MM.1S (cell line): ENCODE results near the gene SRPK2.

Experiments used
- DNase-seq: peaks from one replicate; pipeline ENCODE4 v3.0.0-alpha.2; 2015
- H2AFZ ChIP-seq: fragments of 300-600 bp; sonication (generic); 2 replicates; pipeline ENCODE4 v1.6.0; 2016; ENCODE audit warnings: antibody characterized with exemption, low read length
- H3F3A ChIP-seq: fragments of 300-600 bp; sonication (generic); 2 replicates; pipeline ENCODE4 v1.6.1; 2016; ENCODE audit warnings: mild to moderate bottlenecking, antibody characterized with exemption, low read length, moderate library complexity, mixed read lengths; ENCODE audit not compliant: insufficient read depth
- H3K27ac ChIP-seq: fragments of 300-600 bp; sonication (generic); 2 replicates; pipeline ENCODE4 v1.5.1; 2016; ENCODE audit warnings: mild to moderate bottlenecking, low read length
- H3K27me3 ChIP-seq: fragments of 300-600 bp; sonication (generic); replicated peaks from 2 replicates; pipeline ENCODE4 v1.6.0; 2016; ENCODE audit warnings: low read length; ENCODE audit not compliant: insufficient read depth
- H3K36me3 ChIP-seq: fragments of 300-600 bp; sonication (generic); replicated peaks from 2 replicates; pipeline ENCODE4 v1.6.1; 2016; ENCODE audit warnings: mild to moderate bottlenecking, low read length, mixed read lengths; ENCODE audit not compliant: insufficient read depth
- H3K4me1 ChIP-seq: fragments of 300-600 bp; sonication (generic); 2 replicates; pipeline ENCODE4 v1.6.1; 2016; ENCODE audit warnings: low read length, mixed read lengths
- H3K4me2 ChIP-seq: fragments of 300-600 bp; sonication (generic); 2 replicates; pipeline ENCODE4 v1.6.0; 2016; ENCODE audit warnings: low read depth, low read length
- H3K4me3 ChIP-seq: fragments of 300-600 bp; sonication (generic); 2 replicates; pipeline ENCODE4 v1.5.1; 2016; ENCODE audit warnings: low read length, mixed read lengths
- H3K79me2 ChIP-seq: fragments of 300-600 bp; sonication (generic); 2 replicates; pipeline ENCODE4 v1.6.1; 2016; ENCODE audit warnings: mixed run types, low read length, mixed read lengths
- H3K9ac ChIP-seq: fragments of 300-600 bp; sonication (generic); 2 replicates; pipeline ENCODE4 v1.6.1; 2016; ENCODE audit warnings: low read length, mixed read lengths
- H3K9me2 ChIP-seq: fragments of 300-600 bp; sonication (generic); replicated peaks from 2 replicates; pipeline ENCODE4 v1.6.1; 2016; ENCODE audit warnings: mild to moderate bottlenecking, low read length, mixed read lengths; ENCODE audit not compliant: insufficient read depth
- H3K9me3 ChIP-seq: fragments of 300-600 bp; sonication (generic); replicated peaks from 2 replicates; pipeline ENCODE4 v1.6.1; 2016; ENCODE audit warnings: mild to moderate bottlenecking, low read length, mixed read lengths; ENCODE audit not compliant: insufficient read depth
- H4K20me1 ChIP-seq: fragments of 300-600 bp; sonication (generic); 2 replicates; pipeline ENCODE4 v1.6.1; 2016; ENCODE audit warnings: mild to moderate bottlenecking, low read length, moderate library complexity, mixed read lengths; ENCODE audit not compliant: insufficient read depth
- CTCF ChIP-seq: fragments of 300-600 bp; sonication (generic); IDR thresholded peaks from 2 replicates; pipeline ENCODE4 v1.5.1; 2016; ENCODE audit warnings: antibody characterized with exemption, low read length, mixed read lengths
- EZH2 ChIP-seq: fragments of 300-600 bp; sonication (generic); optimal IDR thresholded peaks from 2 replicates; pipeline ENCODE3; 2017; ENCODE audit warnings: low read depth, mild to moderate bottlenecking, antibody characterized with exemption, low read length, mixed read lengths
- EZH2phosphoT487 ChIP-seq: fragments of 300-600 bp; sonication (generic); IDR thresholded peaks from 2 replicates; pipeline ENCODE4 v1.6.1; 2018; ENCODE audit warnings: antibody characterized with exemption, low read length

Gene SRPK2

GRCh38 chr7:105188201-105188600, 200.5 kb downstream of the SRPK2 start:
- Histone ChIP-seq H3K27ac (peak overlapping the region; percentile 85; the same call in 1 of the 2 replicates), H3K27me3 (no peaks in the 10 kb centered on the region), H3K4me3 (peak overlapping the region; percentile 35), H3K9me2 (no peaks in the 10 kb centered on the region), H3K4me1 (peaks cover 46% of the 10 kb centered on the region), H3F3A (peaks cover 26% of the 10 kb centered on the region), H2AFZ (no peak overlapping the region), H3K36me3 (no peaks in the 10 kb centered on the region), H3K9ac (peak overlapping the region; percentile 25; the same call in 1 of the 2 replicates), H4K20me1 (no peaks in the 10 kb centered on the region), H3K9me3 (no peaks in the 10 kb centered on the region), H3K79me2 (peaks cover 86% of the 10 kb centered on the region), H3K4me2 (peak overlapping the region; percentile 78)
- TF ChIP-seq EZH2 = no peak
- TF ChIP-seq EZH2phosphoT487 = no peak
- no peak for TF ChIP-seq CTCF
- DNase-seq = no peak

DNA sequence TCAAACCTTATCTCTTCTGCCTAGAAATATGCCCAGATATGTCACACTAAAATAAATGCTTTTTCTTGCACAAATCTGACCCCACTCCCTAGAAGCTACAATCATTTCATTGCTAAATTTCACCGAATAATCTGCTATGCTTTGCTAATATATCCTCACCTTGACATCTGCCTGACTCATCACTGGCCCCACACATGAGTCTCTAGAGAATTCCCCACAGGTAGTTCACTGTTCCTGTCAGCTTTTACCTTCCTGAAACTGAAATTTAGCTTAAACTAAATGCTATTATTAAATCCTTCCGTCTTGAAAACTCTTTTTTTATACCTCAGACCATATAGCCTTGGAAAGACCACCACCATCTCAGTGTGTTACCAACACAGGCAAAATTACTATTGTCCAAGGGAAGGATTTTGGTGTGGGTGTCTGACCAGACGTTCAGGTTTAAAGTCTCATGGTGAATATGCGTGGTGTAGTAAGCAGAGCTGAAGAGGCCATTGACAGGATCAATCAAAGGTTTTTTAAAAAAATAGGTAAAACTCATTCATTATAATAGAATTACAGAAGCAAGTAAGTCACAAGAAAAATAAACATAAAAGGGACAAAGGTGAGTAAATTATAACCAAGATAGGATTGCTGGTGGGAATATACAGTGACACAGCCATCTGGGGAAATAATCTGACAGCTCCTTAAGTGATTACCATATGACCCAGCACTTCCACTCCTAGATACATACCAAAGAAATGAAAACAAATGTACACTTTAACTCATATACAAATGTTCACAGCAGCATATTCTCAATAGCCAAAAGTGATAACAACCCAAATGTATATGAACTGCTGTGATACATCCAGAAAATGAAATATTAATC, 201.2 kb downstream of the SRPK2 start:
- Histone ChIP-seq H3F3A (peaks cover 25% of the 10 kb centered on the region), H3K4me1 (peaks cover 42% of the 10 kb centered on the region), H2AFZ (no peak overlapping the region), H3K27ac (peak overlapping the region; percentile 85), H3K36me3 (no peaks in the 10 kb centered on the region), H3K27me3 (no peaks in the 10 kb centered on the region), H3K9me3 (no peaks in the 10 kb centered on the region), H3K9me2 (no peaks in the 10 kb centered on the region), H3K4me3 (peak overlapping the region; percentile 35), H3K79me2 (peaks cover 88% of the 10 kb centered on the region), H4K20me1 (no peaks in the 10 kb centered on the region), H3K4me2 (peak overlapping the region; percentile 78), H3K9ac (peak overlapping the region; percentile 25; the same call in 1 of the 2 replicates)
- DNase-seq = peak; percentile 64
- TF ChIP-seq CTCF (no peak), EZH2 (no peak), EZH2phosphoT487 (no peak)

DNA sequence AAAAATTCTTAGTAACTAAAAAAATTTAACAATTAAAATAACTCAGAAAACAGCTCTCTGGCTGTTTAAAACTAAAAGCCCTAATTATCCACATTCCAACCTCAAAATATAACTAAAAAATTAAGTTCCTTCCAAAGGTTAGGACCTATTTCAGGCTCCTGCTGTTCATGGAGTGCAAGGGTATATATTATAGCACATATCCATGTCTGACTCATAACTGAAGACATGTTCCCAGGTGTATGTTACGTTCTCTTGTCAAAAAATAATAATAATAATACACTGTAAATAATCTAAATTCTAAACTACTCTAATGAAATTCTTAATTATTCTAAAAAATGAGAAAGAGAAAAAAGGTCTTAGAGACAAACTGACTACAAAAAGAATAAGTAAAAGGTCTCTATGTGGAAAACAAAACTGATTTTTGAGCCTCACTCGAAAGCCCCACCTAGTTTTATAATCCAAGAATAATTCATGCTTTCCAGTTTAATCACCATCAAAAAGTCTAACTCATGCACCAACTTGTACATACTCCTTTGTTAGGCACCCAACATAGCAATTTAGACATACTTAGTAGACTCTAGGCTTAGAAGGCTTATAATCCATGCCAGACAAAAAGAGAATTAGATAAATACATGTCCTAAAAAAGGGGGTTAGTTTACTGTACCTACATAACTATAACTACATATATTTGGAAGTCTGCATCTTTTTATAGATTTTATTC, 203.3 kb downstream of the SRPK2 start:
- Histone ChIP-seq H3K27ac (no peak overlapping the region), H3K4me3 (no peak overlapping the region), H4K20me1 (no peaks in the 10 kb centered on the region), H3K36me3 (no peaks in the 10 kb centered on the region), H2AFZ (no peak overlapping the region), H3F3A (peaks cover 25% of the 10 kb centered on the region), H3K9ac (no peak overlapping the region), H3K9me3 (no peaks in the 10 kb centered on the region), H3K79me2 (peaks cover 86% of the 10 kb centered on the region), H3K27me3 (no peaks in the 10 kb centered on the region), H3K9me2 (no peaks in the 10 kb centered on the region), H3K4me1 (peaks cover 34% of the 10 kb centered on the region), H3K4me2 (no peak overlapping the region)
- DNase-seq = no peak
- TF ChIP-seq EZH2 (no peak), EZH2phosphoT487 (no peak), CTCF (no peak)
